SHP77 (cell line): Measurements from ENCODE around the gene TMEM182.

Experiments
- DNase-seq, 2 experiments: peaks; one replicate each; lab custom pipeline; 2025; lab: John Stamatoyannopoulos, UW

The TMEM182 gene, protein sequence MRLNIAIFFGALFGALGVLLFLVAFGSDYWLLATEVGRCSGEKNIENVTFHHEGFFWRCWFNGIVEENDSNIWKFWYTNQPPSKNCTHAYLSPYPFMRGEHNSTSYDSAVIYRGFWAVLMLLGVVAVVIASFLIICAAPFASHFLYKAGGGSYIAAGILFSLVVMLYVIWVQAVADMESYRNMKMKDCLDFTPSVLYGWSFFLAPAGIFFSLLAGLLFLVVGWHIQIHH

DNA sequence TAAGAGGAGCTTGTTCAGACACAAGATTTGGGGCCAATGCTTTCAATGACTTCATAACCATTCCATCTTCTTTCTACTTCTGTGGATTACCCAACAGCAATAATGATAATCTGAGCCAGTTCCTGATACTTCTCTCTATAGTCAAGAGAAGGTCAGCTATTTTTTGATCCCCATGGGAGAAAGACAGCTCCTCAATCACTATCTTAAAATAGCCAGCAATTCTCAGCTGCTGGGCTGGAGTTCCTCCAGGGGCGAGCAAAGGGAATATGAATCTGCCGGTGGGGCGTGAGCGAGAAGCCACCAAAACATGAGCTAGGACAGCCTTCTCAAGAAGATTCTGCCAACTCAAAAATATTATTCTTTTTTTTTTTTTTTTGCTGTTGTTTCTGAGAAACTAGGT lies at the start of gene TMEM182:
Gene TMEM182, plus strand, starts transcription at position 269 of the 400 bp plus-strand sequence. CDS start 187 bp downstream, outside the sequence.
- DNase-seq = no peak

GRCh38 chr2:102717308-102718018 lies 44.4 kb upstream of the TMEM182 start:
- no peak for DNase-seq

DNA sequence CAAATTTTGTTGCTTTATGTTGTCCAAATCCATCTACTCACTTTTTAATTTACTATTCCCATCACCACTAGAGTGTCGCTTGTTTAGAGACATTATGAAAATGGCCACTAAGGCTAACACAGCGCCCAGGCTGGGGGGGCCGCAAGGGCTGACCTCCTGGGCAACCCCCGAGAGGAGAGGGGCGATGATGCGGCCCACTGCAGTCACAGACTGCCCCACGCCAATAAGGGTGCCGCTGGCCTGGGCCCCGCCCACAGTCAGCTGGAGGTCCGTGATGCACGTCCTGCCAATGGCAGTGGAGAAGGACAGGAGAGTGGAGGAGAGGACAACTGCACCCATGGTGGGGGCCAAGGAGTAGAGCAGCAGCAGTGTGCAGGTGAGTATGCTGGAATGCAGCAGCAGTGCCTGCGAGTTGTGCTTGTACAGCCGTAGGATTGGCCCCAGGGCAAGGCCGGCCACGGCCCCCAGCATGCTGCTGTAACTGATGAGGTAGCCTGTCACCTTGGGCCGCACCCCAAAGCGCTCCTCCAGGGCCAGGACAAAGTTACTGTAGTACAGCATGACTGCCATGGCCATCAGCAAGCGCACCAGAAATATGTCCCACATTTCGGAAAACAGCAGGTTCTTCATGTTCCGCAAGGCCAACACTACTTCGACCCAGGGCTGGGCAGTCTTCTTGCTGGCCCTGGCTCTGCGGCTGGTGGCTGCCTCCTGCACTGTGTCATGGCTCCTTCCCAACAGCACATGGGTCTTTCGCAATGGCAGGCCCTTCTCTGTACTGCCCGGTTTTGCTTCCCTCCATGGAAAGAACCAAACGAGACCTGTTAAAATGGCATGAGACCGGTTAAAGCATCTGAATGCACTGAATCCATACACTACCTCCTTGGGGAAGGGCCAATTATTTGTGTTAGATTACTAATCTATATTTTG lies 43.2 kb upstream of the TMEM182 start:
- DNase-seq = no peak

DNA sequence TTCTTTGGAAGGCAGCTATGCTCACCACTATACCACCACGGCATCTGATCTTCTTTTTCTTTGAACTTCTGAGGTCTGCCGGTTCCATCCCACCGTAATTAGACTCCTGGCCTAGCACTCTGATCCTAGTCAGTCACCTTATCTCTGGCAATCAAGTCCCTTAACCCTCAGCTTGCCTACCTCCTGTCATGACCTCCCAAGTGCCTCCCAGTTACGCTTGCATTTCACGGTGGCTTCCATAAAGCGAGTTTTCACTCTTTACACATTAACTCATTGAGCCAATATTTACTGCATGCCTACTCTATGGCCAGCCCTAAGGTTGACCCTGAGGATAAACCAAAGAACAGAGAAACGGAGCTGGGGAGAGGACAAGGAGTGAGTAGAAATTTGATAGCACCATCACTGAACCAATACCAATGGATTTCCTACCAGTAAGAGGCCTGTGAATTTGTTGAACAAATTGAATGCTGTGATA lies 37.8 kb upstream of the TMEM182 start:
- DNase-seq = no peak

DNA sequence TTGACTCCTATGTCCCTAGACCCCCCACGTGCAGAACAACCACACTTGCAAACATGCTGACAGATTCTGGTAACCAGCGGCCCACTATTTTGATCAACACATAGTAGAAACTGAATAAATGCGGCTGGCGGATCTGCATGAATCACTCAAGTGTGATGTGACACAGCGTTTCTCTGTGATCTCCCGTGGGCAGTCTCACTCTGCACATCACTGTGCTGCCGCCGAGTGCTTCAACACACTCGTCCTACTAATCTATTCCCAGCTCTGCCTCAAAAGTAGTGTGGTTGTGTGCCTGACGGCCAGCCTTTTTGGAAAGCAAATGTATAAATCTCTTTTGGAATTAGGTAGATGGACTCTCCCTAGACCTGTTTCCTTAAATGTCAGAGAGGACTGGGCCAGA lies 37.3 kb upstream of the TMEM182 start:
- DNase-seq = no peak

- no peak for DNase-seq
Measured at GRCh38 chr2:102726128-102727087, 35.4 kb upstream of the TMEM182 start.

DNA sequence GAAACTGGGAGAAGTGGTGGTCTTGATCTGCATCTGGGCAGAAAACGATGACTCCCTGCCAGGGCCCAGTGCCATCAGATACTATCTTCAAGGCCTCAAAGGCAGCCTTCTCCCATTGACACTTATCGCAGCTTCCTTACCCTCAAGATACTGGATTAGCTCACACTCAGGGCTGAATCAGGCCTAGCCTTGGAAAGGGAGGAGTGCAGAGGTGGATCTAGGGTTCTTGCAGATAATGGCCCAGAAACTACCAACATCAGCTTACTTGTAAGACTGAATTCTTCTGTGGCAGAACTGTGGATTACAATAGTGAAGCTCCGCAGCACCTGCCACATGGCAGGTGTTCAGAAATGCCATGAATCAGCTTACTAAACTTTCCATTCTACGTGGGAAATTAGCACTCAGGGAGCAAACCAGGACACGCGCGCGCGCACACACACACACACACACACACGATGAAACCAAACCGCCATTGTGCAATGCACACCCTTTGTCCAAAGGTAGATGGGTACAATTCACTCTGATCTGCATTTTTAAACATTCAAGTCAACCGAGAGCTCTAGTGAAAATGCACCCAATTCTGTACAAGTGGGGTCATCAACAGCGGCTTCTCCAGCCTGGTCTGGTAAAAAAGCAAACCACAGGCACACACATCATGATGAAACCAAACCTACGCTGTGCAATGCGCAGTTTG lies 26.3 kb upstream of the TMEM182 start:
- DNase-seq = peak in 1 of 2 experiments; percentile 5

DNA sequence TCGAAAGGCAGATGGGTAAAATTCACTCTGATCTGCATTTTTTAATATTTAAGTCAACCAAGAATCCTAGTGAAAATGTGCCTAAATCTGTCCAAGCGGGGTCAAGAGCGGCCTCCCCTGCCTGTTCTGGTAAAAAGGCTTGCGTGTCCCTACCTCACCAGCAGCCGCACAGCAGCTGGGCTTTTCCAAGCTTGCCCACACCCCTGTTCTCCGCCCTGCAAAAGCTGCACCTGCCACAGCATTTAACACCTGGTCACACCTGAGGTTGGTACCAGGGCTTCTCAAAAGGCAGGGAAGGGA lies 25.8 kb upstream of the TMEM182 start:
- DNase-seq = peak in 1 of 2 experiments; percentile 15

DNA sequence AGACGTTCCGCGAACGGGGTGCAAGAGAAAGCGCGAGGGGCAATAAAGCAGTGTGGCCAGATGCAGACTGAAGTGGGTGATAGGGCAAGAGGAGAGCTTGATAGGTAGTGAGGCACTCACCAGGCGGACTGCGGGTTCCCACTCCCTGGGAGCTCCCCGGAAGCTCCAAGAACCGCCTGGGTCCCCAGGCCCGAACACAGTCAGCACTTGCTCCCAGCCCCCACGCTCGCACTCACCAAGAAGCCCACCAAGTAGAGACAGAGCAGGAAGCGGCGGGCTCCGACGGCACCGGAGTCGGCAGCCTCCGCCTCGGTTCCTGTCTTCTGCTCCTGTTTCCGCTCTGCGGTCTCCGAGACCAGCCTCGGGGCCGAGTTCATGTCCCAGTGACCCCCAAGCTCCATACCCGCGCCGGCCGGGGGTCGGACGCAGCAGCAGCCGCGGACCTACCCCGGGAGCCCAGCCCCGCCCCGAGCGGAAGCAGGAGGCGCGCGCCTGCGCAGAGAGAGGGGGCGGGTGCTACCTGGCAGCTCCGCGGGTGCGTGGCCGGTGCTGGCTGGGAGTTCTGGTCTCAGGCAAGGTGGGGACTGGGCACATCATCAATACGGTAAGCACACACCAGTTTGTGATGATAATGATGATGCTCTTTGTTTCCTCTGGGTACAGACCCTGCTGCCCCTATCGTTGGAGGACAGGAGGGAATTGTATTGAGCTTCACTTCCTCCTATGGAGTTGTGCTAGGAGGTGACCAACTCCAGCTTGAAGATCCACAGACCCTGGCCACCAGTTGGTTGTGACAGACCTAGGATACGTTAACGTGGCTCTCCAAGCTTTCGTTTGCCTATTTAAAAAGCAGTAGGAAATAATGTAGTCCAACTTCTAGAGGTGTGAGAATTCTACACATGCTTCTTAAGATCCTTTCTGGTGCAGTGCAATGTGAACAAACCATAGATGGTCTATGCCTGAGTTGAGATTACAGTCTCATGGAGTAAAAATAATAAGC lies 25.1 kb upstream of the TMEM182 start:
- peak; percentile 49 to 79 for DNase-seq

DNA sequence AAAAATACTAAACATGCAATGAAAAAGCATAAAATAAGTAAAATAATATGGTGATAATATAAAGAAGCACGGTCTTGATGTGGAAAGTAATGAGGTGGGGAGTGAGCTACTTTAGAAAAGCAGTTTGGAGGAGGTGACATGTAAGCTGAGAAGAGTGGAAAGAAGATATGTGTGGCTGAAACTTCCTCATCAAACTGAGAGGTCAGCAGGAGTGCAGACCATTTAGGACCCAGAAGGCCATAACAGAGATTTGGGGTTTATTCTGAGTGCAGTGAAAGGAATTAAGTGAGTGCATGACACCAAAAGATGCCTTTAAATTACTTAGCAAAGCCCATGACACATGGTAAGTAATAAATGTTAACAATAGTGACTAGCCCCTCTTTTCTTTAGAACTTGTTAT lies 24.4 kb upstream of the TMEM182 start:
- DNase-seq = no peak

- no peak for DNase-seq
Measured at GRCh38 chr2:102743259-102743658, 18.6 kb upstream of the TMEM182 start.

- DNase-seq = no peak
Measured at GRCh38 chr2:102748107-102748506, 13.7 kb upstream of the TMEM182 start.

DNA sequence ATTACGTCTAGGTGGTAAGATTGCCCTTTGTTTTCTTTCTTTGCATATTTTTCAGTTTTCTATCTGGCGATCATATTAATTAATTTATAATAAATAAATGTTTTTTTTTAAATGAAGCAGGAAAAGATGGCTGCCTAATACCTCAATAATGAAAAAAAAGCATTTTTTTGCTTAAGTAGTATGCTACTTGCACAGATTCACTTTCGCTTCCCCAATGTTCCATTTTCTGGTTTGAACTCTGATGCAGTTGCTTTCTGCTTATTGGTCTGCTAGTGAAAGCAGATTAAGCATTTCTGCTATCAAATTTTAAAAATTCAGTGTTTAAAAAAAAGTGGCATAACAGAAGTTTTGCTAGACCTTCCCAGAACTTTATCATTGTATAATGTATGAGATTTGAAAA lies 11.9 kb upstream of the TMEM182 start:
- no peak for DNase-seq

GRCh38 chr2:102753563-102754159 lies 8.2 kb upstream of the TMEM182 start:
- DNase-seq = peak; percentile 47 to 62

DNA sequence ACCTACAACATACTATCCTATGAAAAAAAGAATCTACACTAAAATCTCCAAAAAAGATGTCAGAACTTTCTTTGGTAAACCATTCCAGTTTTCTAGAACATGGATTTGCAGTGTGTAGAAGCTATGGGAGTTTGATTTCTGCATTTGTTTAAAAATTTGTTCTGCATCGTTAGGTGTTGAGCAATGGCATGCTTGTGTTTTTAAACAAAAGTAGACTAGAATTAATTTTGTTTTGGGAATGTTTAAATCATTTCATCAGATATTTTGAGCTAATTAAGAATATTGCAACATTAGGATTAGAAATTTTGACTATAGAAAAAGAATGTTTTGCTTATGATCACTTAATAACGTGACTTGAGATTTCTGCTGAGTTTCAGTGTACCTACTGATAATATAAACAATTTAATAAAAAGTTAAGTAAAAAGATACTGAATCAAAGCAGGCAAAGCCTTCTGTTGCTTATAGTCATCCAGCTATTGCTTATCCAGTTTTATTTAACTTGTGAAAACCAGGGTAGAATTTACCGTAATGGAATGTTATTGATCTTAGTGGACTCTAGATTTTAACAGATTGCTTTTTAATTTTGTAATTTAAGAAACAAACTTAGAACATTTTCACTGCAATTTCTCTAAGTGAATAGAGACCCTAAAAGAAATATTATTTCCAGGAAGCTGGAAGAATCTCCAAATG lies 7.2 kb upstream of the TMEM182 start:
- DNase-seq = no peak

GRCh38 chr2:102755284-102755683 lies 6.5 kb upstream of the TMEM182 start:
- no peak for DNase-seq

GRCh38 chr2:102758439-102758838 lies 3.4 kb upstream of the TMEM182 start:
- DNase-seq = no peak

DNA sequence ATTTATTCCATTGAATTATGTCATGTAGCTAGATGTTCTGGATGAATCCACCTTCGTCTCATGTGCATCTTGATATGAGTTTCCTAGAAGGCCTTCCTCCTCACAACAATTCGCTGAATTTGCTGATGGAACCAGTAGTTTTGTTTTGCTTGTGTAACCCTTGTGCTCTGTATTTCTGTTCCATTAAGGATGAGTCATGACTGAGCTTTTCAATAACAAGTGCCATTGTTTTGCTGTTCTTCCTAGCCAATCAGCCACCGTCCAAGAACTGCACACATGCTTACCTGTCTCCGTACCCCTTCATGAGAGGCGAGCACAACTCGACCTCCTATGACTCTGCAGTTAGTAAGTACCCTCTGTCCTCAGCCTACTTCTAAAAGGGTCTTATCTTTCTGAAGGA lies 2.3 kb downstream of the TMEM182 start:
- no peak for DNase-seq

DNA sequence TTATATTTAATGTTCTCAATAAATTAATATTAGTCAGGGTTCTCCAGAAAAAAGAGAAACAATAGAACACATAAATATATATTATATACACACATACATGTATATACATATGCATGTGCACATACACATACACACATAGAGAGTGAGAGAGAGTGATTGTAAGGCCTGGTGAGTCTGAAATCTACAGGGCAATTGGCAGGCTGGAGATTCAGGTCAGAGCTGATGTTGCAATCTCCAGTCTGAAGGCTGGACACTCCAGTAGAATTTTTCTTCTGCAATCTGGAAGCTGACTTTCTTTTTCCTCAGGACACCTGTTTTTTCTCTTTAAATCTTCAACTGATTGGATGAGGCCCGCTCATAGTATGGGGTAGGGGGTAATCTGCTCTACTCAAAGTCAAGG lies 3.2 kb downstream of the TMEM182 start:
- DNase-seq = no peak
